Smooth muscle cell of the coronary artery (primary cell): ENCODE results near the gene ST6GAL2. TPM values are rescaled to one million over a fixed set of nuclear protein-coding genes. Genes with fewer than 3 reads are reported as not detected.

Experiments used
- total RNA-seq: library from RNA; depleted of rRNA; stranded (reverse); fragments of >200 nt; gene quantifications from 2 replicates; pipeline ENCODE4 v1.2.3, GENCODE V29; 2014; ENCODE audit warnings: low replicate concordance

Gene ST6GAL2, protein sequence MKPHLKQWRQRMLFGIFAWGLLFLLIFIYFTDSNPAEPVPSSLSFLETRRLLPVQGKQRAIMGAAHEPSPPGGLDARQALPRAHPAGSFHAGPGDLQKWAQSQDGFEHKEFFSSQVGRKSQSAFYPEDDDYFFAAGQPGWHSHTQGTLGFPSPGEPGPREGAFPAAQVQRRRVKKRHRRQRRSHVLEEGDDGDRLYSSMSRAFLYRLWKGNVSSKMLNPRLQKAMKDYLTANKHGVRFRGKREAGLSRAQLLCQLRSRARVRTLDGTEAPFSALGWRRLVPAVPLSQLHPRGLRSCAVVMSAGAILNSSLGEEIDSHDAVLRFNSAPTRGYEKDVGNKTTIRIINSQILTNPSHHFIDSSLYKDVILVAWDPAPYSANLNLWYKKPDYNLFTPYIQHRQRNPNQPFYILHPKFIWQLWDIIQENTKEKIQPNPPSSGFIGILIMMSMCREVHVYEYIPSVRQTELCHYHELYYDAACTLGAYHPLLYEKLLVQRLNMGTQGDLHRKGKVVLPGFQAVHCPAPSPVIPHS
- total RNA-seq: 0.47 TPM in 1 of 2 replicates, not detected in the other

DNA sequence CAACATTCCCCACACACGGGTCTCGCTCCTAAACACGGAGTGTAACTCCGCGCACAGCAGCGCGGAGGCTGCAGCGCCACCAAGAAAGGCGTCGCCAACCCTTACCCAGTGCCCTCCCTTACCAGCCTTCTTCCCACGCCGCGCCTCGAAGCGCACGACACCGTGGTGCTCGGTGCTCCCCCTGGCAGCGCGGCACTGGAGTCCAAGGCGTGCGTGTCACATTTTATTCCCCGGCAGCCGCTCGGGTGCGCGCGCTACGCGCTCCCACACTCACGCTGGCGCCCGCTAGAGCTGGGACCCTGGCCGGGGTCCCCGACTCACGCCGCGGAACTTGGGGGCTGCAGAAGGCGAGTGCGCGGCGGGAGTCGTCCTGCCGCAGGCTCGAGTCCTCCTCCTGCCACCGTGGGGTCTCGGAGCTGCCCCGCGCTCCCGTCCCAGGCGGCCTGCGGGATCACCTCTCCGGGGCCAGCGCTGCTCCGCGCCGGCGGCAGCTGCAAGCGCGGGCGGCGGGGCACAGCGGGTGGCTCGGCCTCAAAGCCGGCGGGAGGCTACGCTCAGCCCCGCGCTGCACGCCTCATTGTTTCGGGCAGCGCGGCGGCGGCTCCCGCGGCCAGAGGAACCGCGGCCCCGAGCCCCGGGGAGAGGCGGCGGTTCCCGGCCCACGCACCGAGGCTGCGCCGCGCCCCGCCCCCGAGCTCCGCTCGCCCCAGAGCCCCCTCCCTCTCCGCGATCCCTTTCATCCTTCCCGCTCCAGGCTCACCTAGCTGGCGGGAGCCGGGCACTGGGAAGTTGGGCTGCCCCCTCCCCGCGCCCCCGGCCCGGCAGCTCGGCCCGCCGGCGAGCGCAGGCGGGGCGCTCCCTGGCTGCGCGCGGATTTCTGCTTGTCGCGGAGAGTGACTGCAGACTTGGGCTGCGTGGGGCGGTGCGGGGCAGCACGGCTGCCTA lies at the start of gene ST6GAL2:
TSS of gene ST6GAL2 (minus strand) at position 197 of the 945 bp plus-strand sequence. CDS start 42,190 bp downstream, outside the sequence.

